HCT116 (cell line): ENCODE results near the gene ALK. TPM values are rescaled to one million over a fixed set of nuclear protein-coding genes. Genes with fewer than 3 reads are reported as not detected.

Experiments used
- ATAC-seq: fragments of 200-7000 bp; cut with Tn5 transposase; 2 replicates; pipeline ENCODE4 v1.9.1; 2020; ENCODE audit warnings: mild to moderate bottlenecking, moderate library complexity
- BruUV-seq: library from RNA; stranded (reverse); fragments of 400-500 nt; replicated peaks from 2 replicates; lab custom pipeline; 2021; lab: Mats Ljungman, UMichigan
- CTCF ChIA-PET: fragments of 300-600 bp; sonication (Branson Sonifier 250); formaldehyde crosslinking; loops from one replicate; lab custom pipeline; 2021; ENCODE audit warnings: antibody characterized with exemption; lab: Charles Lee
- POLR2A ChIA-PET: fragments of 300-600, 350-600 bp; sonication (Branson Sonifier 250); formaldehyde crosslinking; loops from one replicate; lab custom pipeline; 2021; ENCODE audit warnings: antibody characterized with exemption; lab: Charles Lee
- RAD21 ChIA-PET, 2 experiments: fragments of 300-600 bp; sonication (Branson Sonifier 250); formaldehyde crosslinking; loops; one replicate each; lab custom pipeline; 2023; ENCODE audit warnings: low total read pairs in 2 of 2; ENCODE audit not compliant: uncharacterized antibody in 2 of 2, unreplicated experiment in 2 of 2, low non-redundant PET in 1 of 2; lab: Charles Lee
- DNase-seq: peaks from one replicate; pipeline ENCODE4 v3.0.0-alpha.2; 2010; ENCODE audit warnings: low read depth, low spot score
- H2AFZ ChIP-seq: fragments of 200-600 bp; shearing (Covaris generic), sonication (generic); 2 replicates; pipeline ENCODE4 v1.6.1; 2017; ENCODE audit warnings: low read depth, mixed run types, mixed read lengths, antibody characterized with exemption, low read length; ENCODE audit not compliant: poor library complexity, severe bottlenecking
- H3K27ac ChIP-seq: 2 replicates; pipeline ENCODE4 v1.5.1; 2012; ENCODE audit warnings: low read depth, low read length
- H3K27me3 ChIP-seq: fragments of 200-600 bp; sonication (generic); 2 replicates; pipeline ENCODE4 v1.6.1; 2016; ENCODE audit warnings: mixed run types, low read length, mixed read lengths; ENCODE audit not compliant: insufficient read depth
- H3K36me3 ChIP-seq, 2 experiments: fragments of 200-500 bp in 1 of 2; fragments of 200-600 bp in 1 of 2; sonication (Bioruptor generic) in 1 of 2; sonication (generic) in 1 of 2; 2 replicates each; pipeline versions ENCODE4 v1.5.1 to v1.6.1; 2014 to 2016; ENCODE audit warnings: low read length in 2 of 2, inconsistent platforms in 1 of 2, mixed read lengths in 1 of 2, mixed run types in 1 of 2; ENCODE audit not compliant: insufficient read depth in 2 of 2, control insufficient read depth in 1 of 2
- H3K4me1 ChIP-seq, 2 experiments: fragments of 200-600 bp in 1 of 2; sonication (generic) in 1 of 2; 2 replicates each; pipeline versions ENCODE4 v1.5.1 to v1.6.1; 2012 to 2017; ENCODE audit warnings: low read length in 2 of 2, inconsistent platforms in 1 of 2, mild to moderate bottlenecking in 1 of 2, mixed read lengths in 1 of 2, mixed run types in 1 of 2, moderate library complexity in 1 of 2; ENCODE audit not compliant: insufficient read depth in 2 of 2, control insufficient read depth in 1 of 2
- H3K4me2 ChIP-seq: fragments of 200-600 bp; sonication (generic); 2 replicates; pipeline ENCODE4 v1.6.1; 2017; ENCODE audit warnings: mixed run types, low read length, mixed read lengths
- H3K4me3 ChIP-seq, 2 experiments: fragments of 200-600 bp in 1 of 2; sonication (generic) in 1 of 2; replicated peaks in 1 of 2; 2 replicates each; pipeline ENCODE4 v1.5.1; 2011 to 2016; ENCODE audit warnings: low read length in 2 of 2, control low read depth in 1 of 2, low read depth in 1 of 2, mild to moderate bottlenecking in 1 of 2, mixed read lengths in 1 of 2, mixed run types in 1 of 2
- H3K79me2 ChIP-seq: fragments of 200-600 bp; sonication (generic); 2 replicates; pipeline ENCODE4 v1.6.1; 2017; ENCODE audit warnings: mild to moderate bottlenecking, mixed run types, low read length, moderate library complexity, mixed read lengths; ENCODE audit not compliant: insufficient read depth
- H3K9ac ChIP-seq: fragments of 200-600 bp; sonication (generic); 2 replicates; pipeline ENCODE4 v1.6.1; 2016; ENCODE audit warnings: low read length, mixed read lengths
- H3K9me2 ChIP-seq: fragments of 200-600 bp; sonication (generic), shearing (Covaris generic); 2 replicates; pipeline ENCODE4 v1.6.1; 2017; ENCODE audit warnings: mixed run types, mild to moderate bottlenecking, moderate library complexity; ENCODE audit not compliant: insufficient read depth
- H3K9me3 ChIP-seq, 2 experiments: fragments of 200-500 bp in 1 of 2; fragments of 200-600 bp in 1 of 2; sonication (Bioruptor generic) in 1 of 2; sonication (generic) in 1 of 2; 2 replicates each; pipeline ENCODE4 v1.6.1; 2014 to 2017; ENCODE audit warnings: low read length in 2 of 2, mixed read lengths in 2 of 2, inconsistent platforms in 1 of 2, low read depth in 1 of 2, mild to moderate bottlenecking in 1 of 2, mixed run types in 1 of 2, moderate library complexity in 1 of 2; ENCODE audit not compliant: control insufficient read depth in 1 of 2, insufficient read depth in 1 of 2
- H4K20me1 ChIP-seq: fragments of 200-600 bp; sonication (generic), shearing (Covaris generic); 2 replicates; pipeline ENCODE4 v1.6.1; 2017; ENCODE audit warnings: mixed run types, mild to moderate bottlenecking, moderate library complexity; ENCODE audit not compliant: insufficient read depth
- CEBPB ChIP-seq: IDR thresholded peaks from 2 replicates; pipeline ENCODE4 v1.6.1; 2012; ENCODE audit warnings: low read depth
- EGR1 ChIP-seq: IDR thresholded peaks from 2 replicates; pipeline ENCODE4 v1.6.1; 2012; ENCODE audit warnings: low read depth
- ELF1 ChIP-seq: IDR thresholded peaks from 2 replicates; pipeline ENCODE4 v1.6.1; 2012; ENCODE audit warnings: low read depth, borderline replicate concordance
- EZH2 ChIP-seq: fragments of 200-600 bp; sonication (generic); IDR thresholded peaks from 2 replicates; pipeline ENCODE4 v1.6.1; 2017; ENCODE audit warnings: antibody characterized with exemption, mixed run types
- EZH2phosphoT487 ChIP-seq: fragments of 200-600 bp; IDR thresholded peaks from 2 replicates; pipeline ENCODE4 v1.6.1; 2018; ENCODE audit warnings: antibody characterized with exemption, borderline replicate concordance
- FOSL1 ChIP-seq: IDR thresholded peaks from 2 replicates; pipeline ENCODE4 v1.6.1; 2012; ENCODE audit warnings: low read depth
- JUND ChIP-seq: IDR thresholded peaks from 2 replicates; pipeline ENCODE4 v1.6.1; 2012
- POLR2A ChIP-seq: IDR thresholded peaks from 2 replicates; pipeline ENCODE4 v1.7.0; 2011; ENCODE audit warnings: borderline replicate concordance; ENCODE audit not compliant: insufficient read depth, insufficient read length; ENCODE audit errors: extremely low read depth
- RAD21 ChIP-seq: IDR thresholded peaks from 2 replicates; pipeline ENCODE4 v1.6.1; 2012; ENCODE audit warnings: low read depth, mild to moderate bottlenecking
- SIN3A ChIP-seq: IDR thresholded peaks from 2 replicates; pipeline ENCODE4 v1.6.1; 2012; ENCODE audit warnings: low read depth
- SP1 ChIP-seq: IDR thresholded peaks from 2 replicates; pipeline ENCODE4 v1.6.1; 2012; ENCODE audit warnings: low read depth
- SRF ChIP-seq: IDR thresholded peaks from 2 replicates; pipeline ENCODE4 v1.6.1; 2012; ENCODE audit warnings: low read depth
- TCF7L2 ChIP-seq: IDR thresholded peaks from 2 replicates; pipeline ENCODE4 v1.7.0; 2011; ENCODE audit warnings: borderline replicate concordance, inconsistent platforms; ENCODE audit not compliant: insufficient read depth, insufficient read length; ENCODE audit errors: extremely low read depth
- ZFX ChIP-seq: fragments of 450-650 bp; IDR thresholded peaks from 2 replicates; pipeline ENCODE4 v1.6.1; 2017
- ZNF274 ChIP-seq: fragments of 200-500 bp; sonication (Bioruptor generic); IDR thresholded peaks from 2 replicates; pipeline ENCODE4 v1.6.1; 2014; ENCODE audit warnings: mild to moderate bottlenecking, low read depth, low read length, inconsistent platforms
- intact Hi-C: fragments of 100-400 bp; cut with micrococcal nuclease; formaldehyde crosslinking; loops from 2 replicates; pipeline ENCODE4 v1.10.0; 2022
- total RNA-seq: library from RNA; stranded (reverse); gene quantifications from one replicate; pipeline ENCODE4 v1.2.1, GENCODE V29; 2021; ENCODE audit not compliant: unreplicated experiment
- TF ChIP-seq, protein P1 (sequence below): IDR thresholded peaks from 2 replicates; pipeline ENCODE4 v1.6.1; 2012
- TF ChIP-seq, protein P2 (sequence below): IDR thresholded peaks from 2 replicates; pipeline ENCODE4 v1.6.1; 2011; ENCODE audit warnings: mild to moderate bottlenecking, low read length, moderate library complexity; ENCODE audit not compliant: insufficient replicate concordance; ENCODE audit errors: extremely low read depth
- TF ChIP-seq, protein P3 (sequence below): IDR thresholded peaks from 2 replicates; pipeline ENCODE4 v1.6.1; 2012
- TF ChIP-seq, protein P4 (sequence below): IDR thresholded peaks from 2 replicates; pipeline ENCODE4 v1.6.1; 2012; ENCODE audit warnings: low read depth
- TF ChIP-seq, protein P5 (sequence below), 3 experiments: fragments of 200-600 bp in 1 of 3; sonication (generic) in 1 of 3; IDR thresholded peaks in 2 of 3; conservative IDR thresholded peaks in 1 of 3; 2 replicates each; pipeline ENCODE4 v1.5.1; 2012 to 2017; ENCODE audit warnings: low read depth in 2 of 3, low read length in 2 of 3, antibody characterized with exemption in 1 of 3, borderline replicate concordance in 1 of 3, control low read depth in 1 of 3, mild to moderate bottlenecking in 1 of 3, mixed read lengths in 1 of 3, mixed run types in 1 of 3, moderate library complexity in 1 of 3; ENCODE audit not compliant: insufficient read depth in 1 of 3

The ALK gene
- total RNA-seq, 1 experiment from 2014 or later, result not detected

DNA sequence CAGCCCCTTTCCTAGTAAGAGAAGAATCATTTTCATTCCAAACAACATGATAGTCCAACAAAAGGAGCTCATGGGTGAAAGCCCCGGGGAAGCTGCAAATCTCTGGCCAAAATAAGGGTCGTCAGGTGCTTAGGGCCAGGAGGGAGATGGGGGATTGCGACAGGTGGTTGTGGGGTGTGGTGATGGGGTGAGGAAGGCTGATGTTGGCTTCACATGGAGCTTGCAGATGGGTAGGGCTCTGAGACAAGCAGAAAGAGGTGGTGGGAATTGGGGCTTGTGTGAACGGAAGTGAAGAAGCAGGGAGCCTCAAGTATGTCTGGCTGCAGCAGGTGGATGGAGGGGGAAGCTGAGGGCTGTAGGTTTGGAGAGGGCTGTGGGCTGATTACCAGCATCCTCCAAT, 680.0 kb downstream of the ALK start:
- RAD21 ChIA-PET, result interaction anchor here in 1 of 2 experiments (0.7 kb wide), 1 partner anchor 224 kb away, joined by 3 read pairs; no protein-coding TSS in a partner anchor
- Histone ChIP-seq H3K4me3 (no peak overlapping the region), H3K9me3 (no peaks in the 10 kb centered on the region), H2AFZ (no peak overlapping the region), H3K27me3 (peaks cover 43% of the 10 kb centered on the region; the same call in 1 of the 2 replicates), H3K27ac (no peak overlapping the region), H3K9ac (no peak overlapping the region), H4K20me1 (no peaks in the 10 kb centered on the region), H3K4me2 (no peak overlapping the region), H3K36me3 (no peaks in the 10 kb centered on the region), H3K79me2 (no peaks in the 10 kb centered on the region)
- intact Hi-C loops, result no loop called here
- POLR2A ChIA-PET, result no interaction called here
- CTCF ChIA-PET, result interaction anchor here (1.6 kb wide), 1 partner anchor 10 kb away, joined by 4 read pairs; no protein-coding TSS in a partner anchor
- BruUV-seq, result no TSS peak
- TF ChIP-seq ELF1 (no peak), FOSL1 (no peak), SIN3A (no peak), ZNF274 (no peak), POLR2A (no peak), JUND (no peak), ZFX (no peak), TCF7L2 (no peak), SP1 (no peak), EGR1 (no peak), CEBPB (no peak), EZH2 (no peak), SRF (no peak), EZH2phosphoT487 (no peak), RAD21 (no peak)
- TF ChIP-seq, protein P1, sequence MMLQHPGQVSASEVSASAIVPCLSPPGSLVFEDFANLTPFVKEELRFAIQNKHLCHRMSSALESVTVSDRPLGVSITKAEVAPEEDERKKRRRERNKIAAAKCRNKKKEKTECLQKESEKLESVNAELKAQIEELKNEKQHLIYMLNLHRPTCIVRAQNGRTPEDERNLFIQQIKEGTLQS, result no peak
- TF ChIP-seq, protein P2, sequence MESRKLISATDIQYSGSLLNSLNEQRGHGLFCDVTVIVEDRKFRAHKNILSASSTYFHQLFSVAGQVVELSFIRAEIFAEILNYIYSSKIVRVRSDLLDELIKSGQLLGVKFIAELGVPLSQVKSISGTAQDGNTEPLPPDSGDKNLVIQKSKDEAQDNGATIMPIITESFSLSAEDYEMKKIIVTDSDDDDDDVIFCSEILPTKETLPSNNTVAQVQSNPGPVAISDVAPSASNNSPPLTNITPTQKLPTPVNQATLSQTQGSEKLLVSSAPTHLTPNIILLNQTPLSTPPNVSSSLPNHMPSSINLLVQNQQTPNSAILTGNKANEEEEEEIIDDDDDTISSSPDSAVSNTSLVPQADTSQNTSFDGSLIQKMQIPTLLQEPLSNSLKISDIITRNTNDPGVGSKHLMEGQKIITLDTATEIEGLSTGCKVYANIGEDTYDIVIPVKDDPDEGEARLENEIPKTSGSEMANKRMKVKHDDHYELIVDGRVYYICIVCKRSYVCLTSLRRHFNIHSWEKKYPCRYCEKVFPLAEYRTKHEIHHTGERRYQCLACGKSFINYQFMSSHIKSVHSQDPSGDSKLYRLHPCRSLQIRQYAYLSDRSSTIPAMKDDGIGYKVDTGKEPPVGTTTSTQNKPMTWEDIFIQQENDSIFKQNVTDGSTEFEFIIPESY, result no peak
- TF ChIP-seq, protein P3, sequence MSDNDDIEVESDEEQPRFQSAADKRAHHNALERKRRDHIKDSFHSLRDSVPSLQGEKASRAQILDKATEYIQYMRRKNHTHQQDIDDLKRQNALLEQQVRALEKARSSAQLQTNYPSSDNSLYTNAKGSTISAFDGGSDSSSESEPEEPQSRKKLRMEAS, result no peak
- TF ChIP-seq, protein P4, sequence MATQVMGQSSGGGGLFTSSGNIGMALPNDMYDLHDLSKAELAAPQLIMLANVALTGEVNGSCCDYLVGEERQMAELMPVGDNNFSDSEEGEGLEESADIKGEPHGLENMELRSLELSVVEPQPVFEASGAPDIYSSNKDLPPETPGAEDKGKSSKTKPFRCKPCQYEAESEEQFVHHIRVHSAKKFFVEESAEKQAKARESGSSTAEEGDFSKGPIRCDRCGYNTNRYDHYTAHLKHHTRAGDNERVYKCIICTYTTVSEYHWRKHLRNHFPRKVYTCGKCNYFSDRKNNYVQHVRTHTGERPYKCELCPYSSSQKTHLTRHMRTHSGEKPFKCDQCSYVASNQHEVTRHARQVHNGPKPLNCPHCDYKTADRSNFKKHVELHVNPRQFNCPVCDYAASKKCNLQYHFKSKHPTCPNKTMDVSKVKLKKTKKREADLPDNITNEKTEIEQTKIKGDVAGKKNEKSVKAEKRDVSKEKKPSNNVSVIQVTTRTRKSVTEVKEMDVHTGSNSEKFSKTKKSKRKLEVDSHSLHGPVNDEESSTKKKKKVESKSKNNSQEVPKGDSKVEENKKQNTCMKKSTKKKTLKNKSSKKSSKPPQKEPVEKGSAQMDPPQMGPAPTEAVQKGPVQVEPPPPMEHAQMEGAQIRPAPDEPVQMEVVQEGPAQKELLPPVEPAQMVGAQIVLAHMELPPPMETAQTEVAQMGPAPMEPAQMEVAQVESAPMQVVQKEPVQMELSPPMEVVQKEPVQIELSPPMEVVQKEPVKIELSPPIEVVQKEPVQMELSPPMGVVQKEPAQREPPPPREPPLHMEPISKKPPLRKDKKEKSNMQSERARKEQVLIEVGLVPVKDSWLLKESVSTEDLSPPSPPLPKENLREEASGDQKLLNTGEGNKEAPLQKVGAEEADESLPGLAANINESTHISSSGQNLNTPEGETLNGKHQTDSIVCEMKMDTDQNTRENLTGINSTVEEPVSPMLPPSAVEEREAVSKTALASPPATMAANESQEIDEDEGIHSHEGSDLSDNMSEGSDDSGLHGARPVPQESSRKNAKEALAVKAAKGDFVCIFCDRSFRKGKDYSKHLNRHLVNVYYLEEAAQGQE, result no peak
- TF ChIP-seq, protein P5, sequence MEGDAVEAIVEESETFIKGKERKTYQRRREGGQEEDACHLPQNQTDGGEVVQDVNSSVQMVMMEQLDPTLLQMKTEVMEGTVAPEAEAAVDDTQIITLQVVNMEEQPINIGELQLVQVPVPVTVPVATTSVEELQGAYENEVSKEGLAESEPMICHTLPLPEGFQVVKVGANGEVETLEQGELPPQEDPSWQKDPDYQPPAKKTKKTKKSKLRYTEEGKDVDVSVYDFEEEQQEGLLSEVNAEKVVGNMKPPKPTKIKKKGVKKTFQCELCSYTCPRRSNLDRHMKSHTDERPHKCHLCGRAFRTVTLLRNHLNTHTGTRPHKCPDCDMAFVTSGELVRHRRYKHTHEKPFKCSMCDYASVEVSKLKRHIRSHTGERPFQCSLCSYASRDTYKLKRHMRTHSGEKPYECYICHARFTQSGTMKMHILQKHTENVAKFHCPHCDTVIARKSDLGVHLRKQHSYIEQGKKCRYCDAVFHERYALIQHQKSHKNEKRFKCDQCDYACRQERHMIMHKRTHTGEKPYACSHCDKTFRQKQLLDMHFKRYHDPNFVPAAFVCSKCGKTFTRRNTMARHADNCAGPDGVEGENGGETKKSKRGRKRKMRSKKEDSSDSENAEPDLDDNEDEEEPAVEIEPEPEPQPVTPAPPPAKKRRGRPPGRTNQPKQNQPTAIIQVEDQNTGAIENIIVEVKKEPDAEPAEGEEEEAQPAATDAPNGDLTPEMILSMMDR (IDR thresholded peaks at IDR 0.05 in 2 of 3, conservative IDR thresholded peaks at IDR 0.05 in 1 of 3; ENCODE audit: borderline replicate concordance in 1 of 3, insufficient read depth in 1 of 3, low read depth in 2 of 3, low read length in 2 of 3), result no peak
- TF ChIP-seq, all 23 proteins: peak for 0
- ATAC-seq (no peak), DNase-seq (no peak)
- H3K4me1 ChIP-seq, result no peaks in the 10 kb centered on the region
- no peaks in the 10 kb centered on the region for H3K9me2 ChIP-seq
